GM12878 (cell line): Measurements from ENCODE around the gene ASAP2. TPM values are rescaled to one million over a fixed set of nuclear protein-coding genes. Genes with fewer than 3 reads are reported as not detected.

Experiments
- ATAC-seq: fragments of 200-7000 bp; cut with Tn5 transposase; 3 replicates; pipeline ENCODE4 v1.9.1; 2020; ENCODE audit warnings: mild to moderate bottlenecking, moderate library complexity
- BruUV-seq: library from RNA; stranded (reverse); fragments of 400-500 nt; replicated peaks from 2 replicates; lab custom pipeline; 2021; lab: Mats Ljungman, UMichigan
- CTCF ChIA-PET: fragments of 300-600 bp; sonication (Branson Sonifier 250); formaldehyde crosslinking; extraction: SDS; loops from one replicate; lab custom pipeline; 2021; ENCODE audit warnings: inconsistent platforms; lab: Yijun Ruan, JAX
- POLR2A ChIA-PET: fragments of 350-600 bp; formaldehyde crosslinking; extraction: SDS; loops from one replicate; lab custom pipeline; 2021; ENCODE audit warnings: inconsistent platforms; lab: Charles Lee
- RAD21 ChIA-PET: fragments of 300-600 bp; sonication (Branson Sonifier 250); formaldehyde crosslinking; loops from one replicate; lab custom pipeline; 2023; ENCODE audit warnings: antibody characterized with exemption; ENCODE audit not compliant: unreplicated experiment; lab: Charles Lee
- SMC1A ChIA-PET: fragments of 300-600 bp; sonication (Branson Sonifier 250); formaldehyde crosslinking; loops from one replicate; lab custom pipeline; 2023; ENCODE audit not compliant: unreplicated experiment, uncharacterized antibody; lab: Charles Lee
- DNase-seq: peaks from one replicate; pipeline ENCODE4 v3.0.0-alpha.2; 2011; ENCODE audit warnings: low read depth, low spot score
- FAIRE-seq: peaks from 3 replicates; lab custom pipeline; 2011; peaks lifted over from hg19 to GRCh38; lab: Jason Lieb, UNC
- H2AFZ ChIP-seq: 2 replicates; pipeline ENCODE4 v1.6.0; 2011; ENCODE audit warnings: low read depth, low read length, control low read depth; ENCODE audit not compliant: control insufficient read depth
- H3K27ac ChIP-seq: 2 replicates; pipeline ENCODE4 v1.5.1; 2011; ENCODE audit warnings: control low read depth; ENCODE audit not compliant: control insufficient read depth, insufficient read depth
- H3K27me3 ChIP-seq, 2 experiments: replicated peaks in 1 of 2; 2 replicates each; pipeline versions ENCODE4 v1.6.0 to v1.6.1; 2011; ENCODE audit warnings: low read length in 1 of 2; ENCODE audit not compliant: control insufficient read depth in 2 of 2, insufficient read depth in 2 of 2
- H3K36me3 ChIP-seq, 2 experiments: 2 replicates each; pipeline ENCODE4 v1.5.1; 2011; ENCODE audit warnings: low read length in 1 of 2; ENCODE audit not compliant: control insufficient read depth in 2 of 2, insufficient read depth in 2 of 2
- H3K4me1 ChIP-seq: 2 replicates; pipeline ENCODE4 v1.6.1; 2011; ENCODE audit warnings: mild to moderate bottlenecking, low read length, moderate library complexity, mixed read lengths; ENCODE audit not compliant: control insufficient read depth, insufficient read depth
- H3K4me2 ChIP-seq: 2 replicates; pipeline ENCODE4 v1.6.0; 2011; ENCODE audit warnings: control low read depth; ENCODE audit not compliant: control insufficient read depth, insufficient read depth
- H3K4me3 ChIP-seq: fragments of 200-600 bp; sonication (generic); 2 replicates; pipeline ENCODE4 v1.5.1; 2016
- H3K79me2 ChIP-seq: 2 replicates; pipeline ENCODE4 v1.6.0; 2011; ENCODE audit warnings: low read length; ENCODE audit not compliant: control insufficient read depth, insufficient read depth
- H3K9ac ChIP-seq: 2 replicates; pipeline ENCODE4 v1.8.0; 2011; ENCODE audit warnings: low read length, control low read depth, mixed read lengths; ENCODE audit not compliant: control insufficient read depth, insufficient read depth
- H3K9me3 ChIP-seq: replicated peaks from 3 replicates; pipeline ENCODE4 v1.5.1; 2011; ENCODE audit warnings: mild to moderate bottlenecking, low read length; ENCODE audit not compliant: control insufficient read depth, insufficient read depth
- H4K20me1 ChIP-seq: 2 replicates; pipeline ENCODE4 v1.6.0; 2011; ENCODE audit not compliant: control insufficient read depth, insufficient read depth
- CREB1 ChIP-seq: IDR thresholded peaks from 2 replicates; pipeline ENCODE4 v1.6.1; 2012; ENCODE audit warnings: low read depth, mild to moderate bottlenecking, inconsistent platforms
- CREM ChIP-seq: IDR thresholded peaks from 2 replicates; pipeline ENCODE4 v1.6.1; 2014; ENCODE audit warnings: antibody characterized with exemption, low read depth
- EP300 ChIP-seq, 2 experiments: fragments of 150-350 bp in 1 of 2; IDR thresholded peaks; 2 replicates each; pipeline ENCODE4 v1.6.1; 2011 to 2012; ENCODE audit warnings: low read depth in 2 of 2, low read length in 2 of 2, borderline replicate concordance in 1 of 2, improper control_type of control experiment in 1 of 2, inconsistent platforms in 1 of 2; ENCODE audit not compliant: control insufficient read depth in 1 of 2
- IKZF2 ChIP-seq, 2 experiments: fragments of 450-650 bp; IDR thresholded peaks; 2 replicates each; pipeline ENCODE4 v1.6.1; 2017; ENCODE audit warnings: mild to moderate bottlenecking in 2 of 2, moderate library complexity in 2 of 2
- KDM1A ChIP-seq: fragments of 200-600 bp; sonication (generic); IDR thresholded peaks from 2 replicates; pipeline ENCODE4 v1.6.1; 2016; ENCODE audit warnings: borderline replicate concordance
- MXI1 ChIP-seq: fragments of 150-350 bp; IDR thresholded peaks from 2 replicates; pipeline ENCODE4 v1.6.1; 2011; ENCODE audit warnings: low read depth, mild to moderate bottlenecking, inconsistent platforms, low read length, improper control_type of control experiment
- MYC ChIP-seq: IDR thresholded peaks from 2 replicates; pipeline ENCODE4 v1.6.1; 2011; ENCODE audit warnings: mild to moderate bottlenecking, low read length, moderate library complexity, inconsistent platforms; ENCODE audit not compliant: insufficient read depth, insufficient replicate concordance, insufficient read length, severe bottlenecking
- POLR2AphosphoS2 ChIP-seq: IDR thresholded peaks from 2 replicates; pipeline ENCODE4 v1.6.1; 2011; ENCODE audit warnings: low read depth, mild to moderate bottlenecking, low read length, improper control_type of control experiment, moderate library complexity
- SUPT20H ChIP-seq: IDR thresholded peaks from 2 replicates; pipeline ENCODE4 v1.6.1; 2011; ENCODE audit warnings: low read depth, mild to moderate bottlenecking, low read length, moderate library complexity, borderline replicate concordance; ENCODE audit not compliant: control insufficient read depth
- SUZ12 ChIP-seq: fragments of 200-600 bp; sonication (generic); IDR thresholded peaks from one replicate; pipeline ENCODE4 v1.6.1; 2018; ENCODE audit warnings: antibody characterized with exemption, mild to moderate bottlenecking; ENCODE audit not compliant: unreplicated experiment
- YBX1 ChIP-seq: fragments of 450-650 bp; IDR thresholded peaks from 2 replicates; pipeline ENCODE4 v1.6.1; 2016; ENCODE audit warnings: antibody characterized with exemption
- ZBED1 ChIP-seq: IDR thresholded peaks from 2 replicates; pipeline ENCODE4 v1.6.1; 2016; ENCODE audit warnings: borderline replicate concordance
- ZNF217 ChIP-seq: fragments of 450-650 bp; IDR thresholded peaks from 2 replicates; pipeline ENCODE4 v1.6.1; 2017; ENCODE audit warnings: antibody characterized with exemption, mild to moderate bottlenecking
- WGBS: methylation state at CpG from one replicate; pipeline ENCODE4 v1.1.6; 2016; ENCODE audit warnings: low lambda C conversion rate; ENCODE audit not compliant: insufficient replicate concordance, insufficient coverage; ENCODE audit errors: missing lambda C conversion rate; 5-methylcytosine and 5-hydroxymethylcytosine counted together
- in situ Hi-C: fragments of 300-500 bp; cut with MboI; formaldehyde crosslinking; loops from 9 replicates; pipeline ENCODE4 v1.14.3; 2018; ENCODE audit warnings: mixed read lengths
- intact Hi-C: fragments of 100-400 bp; cut with micrococcal nuclease; formaldehyde crosslinking; loops from one replicate; pipeline ENCODE4 v1.14.2; 2022; ENCODE audit not compliant: unreplicated experiment
- polyA plus RNA-seq, 11 experiments: library from polyadenylated mRNA; depleted of rRNA in 4 of 11; unstranded in 6 of 11; stranded (reverse) in 5 of 11; fragments of >200 nt; fragmentation: Nextera tagmentation in 4 of 11; fragmentation: Illumina TruSeq in 1 of 11; extraction: Ambion mirVana in 4 of 11; extraction: Trizol in 1 of 11; gene quantifications; 1 replicate in 1 of 11; 2 replicates in 10 of 11; pipeline versions ENCODE4 v1.2.1 to v1.2.3, GENCODE V29; 2011 to 2016; ENCODE audit warnings: inconsistent platforms in 2 of 11, missing spikeins in 2 of 11, low read depth in 1 of 11
- total RNA-seq, 4 experiments: library from RNA; depleted of rRNA in 3 of 4; stranded (reverse); fragments of >200 nt in 3 of 4; fragmentation: Illumina TruSeq in 1 of 4; extraction: Trizol in 1 of 4; gene quantifications; 2 replicates each; pipeline versions ENCODE4 v1.2.1 to v1.2.3, GENCODE V29; 2013 to 2021
- TF ChIP-seq, protein P1 (sequence below): IDR thresholded peaks from 2 replicates; pipeline ENCODE4 v1.6.1; 2011; ENCODE audit warnings: borderline replicate concordance, low read depth, mild to moderate bottlenecking, moderate library complexity, low read length; ENCODE audit not compliant: insufficient read depth, poor library complexity, severe bottlenecking

ASAP2 gene
- total and polyA plus RNA-seq, 10 of the 15 experiments (the other 5 are each of a cell fraction or from before 2014, with no cell fraction given): 0.05 to 0.27 (median 0.07) TPM; not detected in 4

DNA sequence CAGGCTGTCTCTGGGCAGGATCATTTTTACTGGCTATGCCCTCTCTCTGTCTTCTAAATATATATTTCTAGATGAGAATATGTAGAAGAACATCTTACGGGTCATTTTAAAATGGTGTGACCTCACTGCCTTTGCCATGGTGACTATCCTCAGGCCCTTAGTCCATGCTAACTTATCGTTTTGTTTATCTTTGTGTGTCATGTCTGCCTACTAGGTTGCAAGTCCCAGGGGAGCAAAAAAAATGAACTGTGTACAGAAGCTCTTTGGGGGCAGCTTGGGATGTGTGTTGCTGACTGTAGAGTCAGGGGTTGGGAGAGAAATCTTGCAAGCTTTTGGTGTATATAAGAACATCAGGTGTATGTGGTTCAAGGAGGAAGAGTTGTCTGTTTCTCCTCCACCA, 227.9 kb downstream of the ASAP2 start:
- H3K27me3 ChIP-seq: no peaks in the 10 kb centered on the region
- no TSS peak for BruUV-seq
- no peaks in the 10 kb centered on the region for H3K4me1 ChIP-seq
- no peaks in the 10 kb centered on the region for H4K20me1 ChIP-seq
- 49% methylated on average over 2 of the region's 2 CpGs for WGBS
- H3K4me3 ChIP-seq: no peak overlapping the region
- DNase-seq (no peak), FAIRE-seq (no peak), ATAC-seq (no peak)
- ChIA-PET RAD21 (no interaction called here), CTCF (no interaction called here), SMC1A (interaction anchor here (0.7 kb wide), 2 partner anchors 109 to 1168 kb away, joined by 3 read pairs; no protein-coding TSS in a partner anchor), POLR2A (interaction anchor here (0.8 kb wide), 1 partner anchor 17 kb away, joined by 4 read pairs; no protein-coding TSS in a partner anchor)
- TF ChIP-seq SUZ12 (no peak), CREM (no peak), KDM1A (no peak), YBX1 (no peak), EP300 (IDR thresholded peaks at IDR 0.05; ENCODE audit: borderline replicate concordance in 1 of 2, control insufficient read depth in 1 of 2, low read depth in 2 of 2, low read length in 2 of 2) (no peak), POLR2AphosphoS2 (no peak), MYC (no peak), ZBED1 (no peak), SUPT20H (no peak), CREB1 (no peak), ZNF217 (no peak), MXI1 (no peak), IKZF2 (IDR thresholded peaks at IDR 0.05) (no peak)
- TF ChIP-seq, protein P1, sequence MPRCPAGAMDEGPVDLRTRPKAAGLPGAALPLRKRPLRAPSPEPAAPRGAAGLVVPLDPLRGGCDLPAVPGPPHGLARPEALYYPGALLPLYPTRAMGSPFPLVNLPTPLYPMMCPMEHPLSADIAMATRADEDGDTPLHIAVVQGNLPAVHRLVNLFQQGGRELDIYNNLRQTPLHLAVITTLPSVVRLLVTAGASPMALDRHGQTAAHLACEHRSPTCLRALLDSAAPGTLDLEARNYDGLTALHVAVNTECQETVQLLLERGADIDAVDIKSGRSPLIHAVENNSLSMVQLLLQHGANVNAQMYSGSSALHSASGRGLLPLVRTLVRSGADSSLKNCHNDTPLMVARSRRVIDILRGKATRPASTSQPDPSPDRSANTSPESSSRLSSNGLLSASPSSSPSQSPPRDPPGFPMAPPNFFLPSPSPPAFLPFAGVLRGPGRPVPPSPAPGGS: no peak
- no peaks in the 10 kb centered on the region for H3K9me3 ChIP-seq
- intact Hi-C loops (no loop called here), in situ Hi-C loops (no loop called here)
- H3K79me2 ChIP-seq: no peaks in the 10 kb centered on the region
- H3K27ac ChIP-seq: no peak overlapping the region
- no peak overlapping the region for H3K4me2 ChIP-seq
- no peak overlapping the region for H3K9ac ChIP-seq
- H2AFZ ChIP-seq: no peak overlapping the region
- peaks cover 0 to 36% of the 10 kb centered on the region in 2 experiments; a peak in 2 of 4 replicates for H3K36me3 ChIP-seq
